H1 (cell line): ENCODE data around the gene NECTIN1. TPM values are rescaled to one million over a fixed set of nuclear protein-coding genes. Genes with fewer than 3 reads are reported as not detected.

Experiments used
- CTCF ChIA-PET: fragments of 300-600 bp; sonication (Branson Sonifier 250); formaldehyde crosslinking; loops from one replicate; lab custom pipeline; 2021; ENCODE audit not compliant: partially characterized antibody; lab: Charles Lee
- POLR2A ChIA-PET: fragments of 300-600 bp; sonication (Branson Sonifier 250); formaldehyde crosslinking; loops from one replicate; lab custom pipeline; 2021; ENCODE audit warnings: inconsistent platforms; ENCODE audit not compliant: partially characterized antibody; lab: Charles Lee
- DNase-seq, 2 experiments: peaks; one replicate each; pipeline versions ENCODE4 v3.0.0 to v3.0.0-alpha.2; 2010 to 2022; ENCODE audit warnings: low spot score in 2 of 2, low read depth in 1 of 2, mixed read lengths in 1 of 2
- FAIRE-seq: peaks from 2 replicates; lab custom pipeline; 2011; peaks lifted over from hg19 to GRCh38; lab: Jason Lieb, UNC
- H2AFZ ChIP-seq: 2 replicates; pipeline ENCODE4 v1.8.1; 2012; ENCODE audit warnings: low read length, inconsistent platforms
- H2AK5ac ChIP-seq: 2 replicates; pipeline ENCODE4 v1.6.1; 2013; ENCODE audit warnings: low read depth, low read length
- H2BK120ac ChIP-seq: replicated peaks from 2 replicates; pipeline ENCODE3; 2013; ENCODE audit warnings: low read depth, low read length, inconsistent platforms
- H2BK12ac ChIP-seq: 2 replicates; pipeline ENCODE4 v1.6.1; 2013; ENCODE audit warnings: low read depth, low read length
- H2BK15ac ChIP-seq: 2 replicates; pipeline ENCODE4 v1.6.1; 2013; ENCODE audit warnings: low read length
- H2BK20ac ChIP-seq: 2 replicates; pipeline ENCODE4 v1.6.1; 2013; ENCODE audit warnings: low read length
- H2BK5ac ChIP-seq: 2 replicates; pipeline ENCODE4 v1.6.1; 2013; ENCODE audit warnings: low read depth, low read length
- H3K14ac ChIP-seq: 2 replicates; pipeline ENCODE4 v1.6.1; 2013; ENCODE audit warnings: inconsistent platforms; ENCODE audit not compliant: insufficient read length
- H3K18ac ChIP-seq: 2 replicates; pipeline ENCODE4 v1.6.1; 2013; ENCODE audit warnings: low read length; ENCODE audit errors: extremely low read depth
- H3K23ac ChIP-seq: 2 replicates; pipeline ENCODE4 v1.6.1; 2013; ENCODE audit warnings: inconsistent platforms; ENCODE audit not compliant: insufficient read length
- H3K23me2 ChIP-seq: 2 replicates; pipeline ENCODE4 v1.6.1; 2013; ENCODE audit warnings: low read depth, low read length
- H3K27ac ChIP-seq: 2 replicates; pipeline ENCODE4 v1.6.1; 2011; ENCODE audit warnings: low read depth, low read length, inconsistent platforms
- H3K27me3 ChIP-seq, 4 experiments: replicated peaks in 1 of 4; 1 replicate in 1 of 4; 2 replicates in 3 of 4; pipeline versions ENCODE4 v1.6.1 to v1.8.1; 2011 to 2013; ENCODE audit warnings: low read length in 3 of 4, mild to moderate bottlenecking in 3 of 4, inconsistent platforms in 2 of 4, mixed read lengths in 2 of 4, moderate library complexity in 1 of 4; ENCODE audit not compliant: control insufficient read depth in 3 of 4, insufficient read depth in 3 of 4; ENCODE audit errors: extremely low read depth in 1 of 4
- H3K36me3 ChIP-seq, 4 experiments: 2 replicates each; pipeline versions ENCODE4 v1.6.1 to v1.8.1; 2011 to 2013; ENCODE audit warnings: mild to moderate bottlenecking in 4 of 4, low read length in 3 of 4, moderate library complexity in 2 of 4, control low read depth in 1 of 4, inconsistent platforms in 1 of 4; ENCODE audit not compliant: insufficient read depth in 4 of 4, control insufficient read depth in 2 of 4
- H3K4ac ChIP-seq: replicated peaks from 2 replicates; pipeline ENCODE3; 2013; ENCODE audit warnings: low read length, low read depth, mixed read lengths, inconsistent platforms; ENCODE audit not compliant: insufficient read length
- H3K4me1 ChIP-seq, 4 experiments: replicated peaks in 1 of 4; 1 replicate in 1 of 4; 2 replicates in 3 of 4; pipeline versions ENCODE4 v1.6.1 to v1.8.1; 2011 to 2013; ENCODE audit warnings: low read length in 3 of 4, inconsistent platforms in 2 of 4, mixed read lengths in 1 of 4; ENCODE audit not compliant: insufficient read depth in 4 of 4, control insufficient read depth in 3 of 4
- H3K4me2 ChIP-seq, 2 experiments: 2 replicates each; pipeline versions ENCODE4 v1.6.1 to v1.8.1; 2011 to 2013; ENCODE audit warnings: low read depth in 2 of 2, low read length in 2 of 2, control low read depth in 1 of 2, inconsistent platforms in 1 of 2, mild to moderate bottlenecking in 1 of 2; ENCODE audit not compliant: insufficient read depth in 1 of 2
- H3K4me3 ChIP-seq, 4 experiments: fragments of 200-600, 300-600 bp in 1 of 4; sonication (generic), shearing (Covaris generic), sonication (Bioruptor Twin) in 1 of 4; 2 replicates each; pipeline versions ENCODE4 v1.5.1 to v1.8.1; 2011 to 2016; ENCODE audit warnings: low read length in 4 of 4, low read depth in 3 of 4, control low read depth in 2 of 4, inconsistent platforms in 2 of 4, mild to moderate bottlenecking in 2 of 4, mixed read lengths in 1 of 4, moderate library complexity in 1 of 4; ENCODE audit not compliant: insufficient read depth in 2 of 4; ENCODE audit errors: extremely low read depth in 1 of 4
- H3K56ac ChIP-seq: replicated peaks from 2 replicates; pipeline ENCODE3; 2013; ENCODE audit warnings: low read depth, mild to moderate bottlenecking, mixed read lengths, low read length, inconsistent platforms; ENCODE audit not compliant: insufficient read length
- H3K79me1 ChIP-seq: 2 replicates; pipeline ENCODE4 v1.6.1; 2013; ENCODE audit warnings: low read depth, low read length, control low read depth
- H3K79me2 ChIP-seq, 2 experiments: 2 replicates each; pipeline versions ENCODE4 v1.6.1 to v1.8.1; 2012 to 2013; ENCODE audit warnings: low read length in 2 of 2, mild to moderate bottlenecking in 2 of 2, inconsistent platforms in 1 of 2; ENCODE audit not compliant: insufficient read depth in 2 of 2, control insufficient read depth in 1 of 2
- H3K9ac ChIP-seq, 4 experiments: replicated peaks in 1 of 4; 1 replicate in 1 of 4; 2 replicates in 3 of 4; pipeline versions ENCODE4 v1.6.1 to v1.8.1; 2011 to 2013; ENCODE audit warnings: low read depth in 3 of 4, low read length in 3 of 4, control low read depth in 2 of 4, mild to moderate bottlenecking in 2 of 4, moderate library complexity in 2 of 4, inconsistent platforms in 1 of 4; ENCODE audit errors: extremely low read depth in 1 of 4
- H3K9me3 ChIP-seq, 2 experiments: 2 replicates each; pipeline versions ENCODE4 v1.6.1 to v1.8.1; 2012 to 2013; ENCODE audit warnings: mild to moderate bottlenecking in 2 of 2, moderate library complexity in 2 of 2, control low read depth in 1 of 2, inconsistent platforms in 1 of 2, low read depth in 1 of 2, low read length in 1 of 2, mixed read lengths in 1 of 2; ENCODE audit not compliant: insufficient read depth in 2 of 2
- H4K20me1 ChIP-seq, 2 experiments: replicated peaks in 1 of 2; 2 replicates each; pipeline versions ENCODE3 to v1.8.1; 2011 to 2013; ENCODE audit warnings: inconsistent platforms in 2 of 2, low read length in 2 of 2, mild to moderate bottlenecking in 1 of 2; ENCODE audit not compliant: insufficient read depth in 2 of 2, control insufficient read depth in 1 of 2
- H4K5ac ChIP-seq: 2 replicates; pipeline ENCODE4 v1.6.1; 2013; ENCODE audit warnings: low read length, low read depth, mixed read lengths, inconsistent platforms; ENCODE audit not compliant: insufficient read length
- H4K8ac ChIP-seq: 2 replicates; pipeline ENCODE4 v1.8.0; 2013; ENCODE audit warnings: mild to moderate bottlenecking, moderate library complexity, low read length, inconsistent platforms; ENCODE audit not compliant: insufficient read depth; ENCODE audit errors: extremely low read depth
- H4K91ac ChIP-seq: replicated peaks from 2 replicates; pipeline ENCODE3; 2013; ENCODE audit warnings: low read length, mixed read lengths, inconsistent platforms; ENCODE audit not compliant: insufficient read length
- BACH1 ChIP-seq: IDR thresholded peaks from 2 replicates; pipeline ENCODE4 v1.6.1; 2012; ENCODE audit warnings: low read length, improper control_type of control experiment
- CEBPB ChIP-seq: IDR thresholded peaks from 2 replicates; pipeline ENCODE4 v1.6.1; 2012; ENCODE audit warnings: low read depth, low read length
- EZH2 ChIP-seq: fragments of 200-600 bp; sonication (generic); IDR thresholded peaks from 2 replicates; pipeline ENCODE4 v1.7.1; 2012; ENCODE audit warnings: low read depth, mild to moderate bottlenecking, moderate library complexity, low read length, inconsistent platforms; ENCODE audit not compliant: severe bottlenecking
- HDAC2 ChIP-seq, 2 experiments: fragments of 300-600 bp in 1 of 2; sonication (generic) in 1 of 2; IDR thresholded peaks; 2 replicates each; pipeline ENCODE4 v1.6.1; 2011 to 2012; ENCODE audit warnings: low read depth in 2 of 2, low read length in 2 of 2, mild to moderate bottlenecking in 2 of 2, moderate library complexity in 2 of 2, borderline replicate concordance in 1 of 2, inconsistent platforms in 1 of 2
- KDM4A ChIP-seq: IDR thresholded peaks from one replicate; pipeline ENCODE4 v1.7.1; 2012; ENCODE audit warnings: low read depth, mild to moderate bottlenecking, moderate library complexity, low read length, inconsistent platforms; ENCODE audit not compliant: severe bottlenecking
- POLR2A ChIP-seq, 2 experiments: IDR thresholded peaks; 1 replicate in 1 of 2; 2 replicates in 1 of 2; pipeline ENCODE4 v1.6.1; 2011; ENCODE audit warnings: low read depth in 2 of 2, low read length in 2 of 2, mild to moderate bottlenecking in 2 of 2; ENCODE audit errors: control extremely low read depth in 1 of 2
- RAD21 ChIP-seq, 2 experiments: IDR thresholded peaks in 1 of 2; conservative IDR thresholded peaks in 1 of 2; 2 replicates each; pipeline ENCODE4 v1.6.1; 2011; ENCODE audit warnings: low read depth in 2 of 2, low read length in 2 of 2, improper control_type of control experiment in 1 of 2, inconsistent platforms in 1 of 2, mild to moderate bottlenecking in 1 of 2, moderate library complexity in 1 of 2
- RBBP5 ChIP-seq: IDR thresholded peaks from 2 replicates; pipeline ENCODE4 v1.7.1; 2012; ENCODE audit warnings: low read depth, mild to moderate bottlenecking, inconsistent platforms, low read length, moderate library complexity, borderline replicate concordance
- RNF2 ChIP-seq: fragments of 200-900, 300-1000 bp; sonication (generic); IDR thresholded peaks from 2 replicates; pipeline ENCODE4 v1.7.1; 2016; ENCODE audit warnings: borderline replicate concordance, low read depth, mild to moderate bottlenecking, antibody characterized with exemption, low read length; ENCODE audit not compliant: poor library complexity, severe bottlenecking; ENCODE audit errors: missing control alignments
- WGBS, 2 experiments: shearing (Covaris generic) in 1 of 2; methylation state at CpG; one replicate each; pipeline versions ENCODE4 v1.1.6 to v1.1.7; 2013 to 2015; ENCODE audit warnings: low lambda C conversion rate in 2 of 2, mixed read lengths in 2 of 2, inconsistent platforms in 1 of 2, low coverage in 1 of 2, missing lambda C conversion rate in 1 of 2; ENCODE audit not compliant: insufficient replicate concordance in 2 of 2, insufficient coverage in 1 of 2, insufficient read length in 1 of 2; ENCODE audit errors: extremely low coverage in 1 of 2, missing lambda C conversion rate in 1 of 2; 5-methylcytosine and 5-hydroxymethylcytosine counted together
- polyA plus RNA-seq, 7 experiments: library from polyadenylated mRNA; depleted of rRNA in 3 of 7; stranded (reverse) in 5 of 7; unstranded in 2 of 7; fragments of >200 nt in 5 of 7; fragments of 200-250 nt in 2 of 7; gene quantifications; 1 replicate in 5 of 7; 2 replicates in 1 of 7; 4 replicates in 1 of 7; pipeline versions ENCODE4 v1.2.1 to v1.2.3, GENCODE V29; 2011 to 2013; ENCODE audit warnings: missing spikeins in 2 of 7, mixed read lengths in 2 of 7
- total RNA-seq: library from RNA; stranded (reverse); fragmentation: NEBNext Ultra II Directional; extraction: Animal tissue kit (Norgen Biotek cat#: 25700); gene quantifications from 2 replicates; pipeline ENCODE4 v1.2.1, GENCODE V29; 2021
- TF ChIP-seq, protein P1 (sequence below): IDR thresholded peaks from 2 replicates; pipeline ENCODE4 v1.6.1; 2011; ENCODE audit warnings: low read depth, mild to moderate bottlenecking, low read length; ENCODE audit not compliant: insufficient read depth

Gene NECTIN1
- total and polyA plus RNA-seq, 2 of the 8 experiments (the other 6 are each of a cell fraction or from before 2014, with no cell fraction given): 43.2 to 97.7 TPM

- H2BK20ac ChIP-seq: peak overlapping the region; percentile 26; the same call in 1 of the 2 replicates
- H3K23ac ChIP-seq: no peak overlapping the region
- peaks cover 49% of the 10 kb centered on the region for H3K79me1 ChIP-seq
- H2BK120ac ChIP-seq: no peak overlapping the region
- no peak for DNase-seq
- H4K20me1 ChIP-seq: peaks cover 41 to 51% of the 10 kb centered on the region in 2 experiments
- H4K91ac ChIP-seq: no peak overlapping the region
- CTCF ChIA-PET: interaction anchor here (0.6 to 8.4 kb wide), 14 partner anchors 9 to 423 kb away, joined by 3 to 53 read pairs (median 5); partner anchors contain the start of gene NECTIN1
- TF ChIP-seq, protein P1, sequence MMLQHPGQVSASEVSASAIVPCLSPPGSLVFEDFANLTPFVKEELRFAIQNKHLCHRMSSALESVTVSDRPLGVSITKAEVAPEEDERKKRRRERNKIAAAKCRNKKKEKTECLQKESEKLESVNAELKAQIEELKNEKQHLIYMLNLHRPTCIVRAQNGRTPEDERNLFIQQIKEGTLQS: no peak
- no peak for TF ChIP-seq RBBP5
- TF ChIP-seq RAD21 (IDR thresholded peaks at IDR 0.05 in 1 of 2, conservative IDR thresholded peaks at IDR 0.05 in 1 of 2; ENCODE audit: low read depth in 2 of 2, low read length in 2 of 2): no peak
- no peak for TF ChIP-seq EZH2
- no peak for TF ChIP-seq BACH1
- TF ChIP-seq CEBPB: no peak
- TF ChIP-seq HDAC2 (IDR thresholded peaks at IDR 0.05; ENCODE audit: borderline replicate concordance in 1 of 2, low read depth in 2 of 2, low read length in 2 of 2): no peak
- TF ChIP-seq POLR2A (IDR thresholded peaks at IDR 0.05; ENCODE audit: control extremely low read depth in 1 of 2, low read depth in 2 of 2, low read length in 2 of 2): no peak
- no peak for TF ChIP-seq KDM4A
- no peak for TF ChIP-seq RNF2
- no peak overlapping the region for H4K8ac ChIP-seq
- H2BK12ac ChIP-seq: no peak overlapping the region
- no peaks in the 10 kb centered on the region for H3K9me3 ChIP-seq
- WGBS, 2 experiments: 85% methylated on average over 12 of the region's 13 CpGs; no CpG with 5 or more reads in 1 of the 2 experiments
- H3K79me2 ChIP-seq: peaks cover 0 to 88% of the 10 kb centered on the region in 2 experiments; a peak in 2 of 4 replicates
- no peak overlapping the region for H3K9ac ChIP-seq
- H2BK5ac ChIP-seq: peak overlapping the region; percentile 55; the same call in 1 of the 2 replicates
- no peak overlapping the region for H4K5ac ChIP-seq
- H3K27ac ChIP-seq: no peak overlapping the region
- H3K4me2 ChIP-seq: no peak overlapping the region
- H3K4me3 ChIP-seq: no peak overlapping the region
- no peaks in the 10 kb centered on the region for H3K23me2 ChIP-seq
- H2AFZ ChIP-seq: no peak overlapping the region
- H3K18ac ChIP-seq: 0 out of 2 replicates have a peak overlapping the region, but pooled peaks have one; percentile 10
- H3K4me1 ChIP-seq: peaks cover 9 to 48% (median 32%) of the 10 kb centered on the region in 4 experiments
- 0 out of 8 replicates have a peak, but pooled peaks cover 0 to 2% (median 0%) of the 10 kb centered on the region in 4 experiments for H3K36me3 ChIP-seq
- no peaks in the 10 kb centered on the region for H3K27me3 ChIP-seq
- no peak overlapping the region for H3K56ac ChIP-seq
- POLR2A ChIA-PET: interaction anchor here (1.0 to 1.5 kb wide), 2 partner anchors 41 to 183 kb away, joined by 3 read pairs; no protein-coding TSS in a partner anchor
- H3K14ac ChIP-seq: no peak overlapping the region
- no peak overlapping the region for H3K4ac ChIP-seq
- H2AK5ac ChIP-seq: peak overlapping the region; percentile 1; the same call in 1 of the 2 replicates
- FAIRE-seq: no peak
- no peak overlapping the region for H2BK15ac ChIP-seq
Measured at GRCh38 chr11:119685111-119685746, 43.8 kb downstream of the NECTIN1 start.
